HEK293 (cell line): ENCODE measurements around the gene SART1.

Experiments
- CTCF ChIP-seq: fragments of 450-650 bp; formaldehyde crosslinking; IDR thresholded peaks from 2 replicates; pipeline ENCODE4 v1.5.1; 2016; ENCODE audit warnings: missing biosample characterization, missing genetic modification characterization
- ELK4 ChIP-seq: IDR thresholded peaks from 2 replicates; pipeline ENCODE4 v1.6.1; 2011; ENCODE audit warnings: mild to moderate bottlenecking, low read depth, low read length, borderline replicate concordance
- YY1 ChIP-seq: fragments of 450-650 bp; formaldehyde crosslinking; IDR thresholded peaks from 2 replicates; pipeline ENCODE4 v1.5.1; 2018; ENCODE audit warnings: missing biosample characterization, missing genetic modification characterization
- ZNF18 ChIP-seq: fragments of 450-650 bp; formaldehyde crosslinking; IDR thresholded peaks from 2 replicates; pipeline ENCODE4 v1.5.1; 2016; ENCODE audit warnings: missing biosample characterization, missing genetic modification characterization
- ZNF416 ChIP-seq: fragments of 450-650 bp; formaldehyde crosslinking; IDR thresholded peaks from 2 replicates; pipeline ENCODE4 v1.5.1; 2016; ENCODE audit warnings: missing biosample characterization, missing genetic modification characterization
- ZNF560 ChIP-seq: fragments of 450-650 bp; formaldehyde crosslinking; IDR thresholded peaks from 2 replicates; pipeline ENCODE4 v1.5.1; 2017; ENCODE audit warnings: missing biosample characterization, missing genetic modification characterization, borderline replicate concordance
- ZNF692 ChIP-seq: fragments of 450-650 bp; formaldehyde crosslinking; IDR thresholded peaks from 2 replicates; pipeline ENCODE4 v1.5.1; 2016; ENCODE audit warnings: missing biosample characterization, missing genetic modification characterization

- TF ChIP-seq ZNF692 (tag by site-specific recombination) (no peak), ZNF416 (tag by site-specific recombination) (no peak), ZNF560 (no peak), CTCF (tag by site-specific recombination) (no peak), YY1 (tag by site-specific recombination) (no peak), ELK4 (no peak), ZNF18 (no peak)
Measured at GRCh38 chr11:65947603-65948125, 13.9 kb upstream of the SART1 start.
